DMS53 treated with DMSO at 0.1 percent for 48 hours (cell line): ENCODE measurements around the gene CHRNA4.
"Not testable (repeated sequence)": the region's sequence is repeated elsewhere in the genome, so short reads cannot be mapped to it uniquely, and the experiment has no call there.

Experiments used
- DNase-seq: peaks from one replicate; lab custom pipeline; 2025; ENCODE audit not compliant: unreplicated experiment; lab: John Stamatoyannopoulos, UW

Gene CHRNA4

GRCh38 chr20:63335060-63335459, 26.1 kb downstream of the CHRNA4 start:
- DNase-seq: not testable (repeated sequence)

GRCh38 chr20:63334356-63334755, 26.8 kb downstream of the CHRNA4 start:
- no peak for DNase-seq

- DNase-seq: no peak
These were observed 27.8 kb downstream of the CHRNA4 start for GRCh38 chr20:63333241-63333836.

GRCh38 chr20:63332488-63333240, 28.5 kb downstream of the CHRNA4 start:
- no peak for DNase-seq

GRCh38 chr20:63331741-63332400, 29.3 kb downstream of the CHRNA4 start:
- DNase-seq: no peak

GRCh38 chr20:63330940-63331339, 30.2 kb downstream of the CHRNA4 start:
- no peak for DNase-seq

- DNase-seq: no peak
These were observed 30.9 kb downstream of the CHRNA4 start for GRCh38 chr20:63330084-63330760.

GRCh38 chr20:63329331-63330083, 31.6 kb downstream of the CHRNA4 start:
- DNase-seq: no peak

- no peak for DNase-seq
These were observed 32.4 kb downstream of the CHRNA4 start for GRCh38 chr20:63328718-63329275.

GRCh38 chr20:63328026-63328700, 33.0 kb downstream of the CHRNA4 start:
- no peak for DNase-seq

GRCh38 chr20:63327231-63327745, 33.9 kb downstream of the CHRNA4 start:
- no peak for DNase-seq

- DNase-seq: no peak
These were observed 34.6 kb downstream of the CHRNA4 start for GRCh38 chr20:63326314-63327230.

- DNase-seq: no peak
These were observed 35.4 kb downstream of the CHRNA4 start for GRCh38 chr20:63325554-63326313.

GRCh38 chr20:63325021-63325471, 36.1 kb downstream of the CHRNA4 start:
- DNase-seq: no peak

- DNase-seq: no peak
These were observed 37.7 kb downstream of the CHRNA4 start for GRCh38 chr20:63323357-63323981.

- DNase-seq: no peak
These were observed 38.2 kb downstream of the CHRNA4 start for GRCh38 chr20:63322933-63323273.

- DNase-seq: no peak
These were observed 38.8 kb downstream of the CHRNA4 start for GRCh38 chr20:63322146-63322932.
